ENCODE results near the gene CRYZ.
"Not testable (repeated sequence)": the region's sequence is repeated elsewhere in the genome, so short reads cannot be mapped to it uniquely, and the experiment has no call there.

Gene CRYZ

GRCh38 chr1:74748960-74749359, 16.1 kb upstream of the CRYZ start:
- no peak for DNase-seq (ENCODE audit: low read depth)
- H3K4me3 ChIP-seq (ENCODE audit: low read length), result no peak overlapping the region
- TF ChIP-seq, protein P1, sequence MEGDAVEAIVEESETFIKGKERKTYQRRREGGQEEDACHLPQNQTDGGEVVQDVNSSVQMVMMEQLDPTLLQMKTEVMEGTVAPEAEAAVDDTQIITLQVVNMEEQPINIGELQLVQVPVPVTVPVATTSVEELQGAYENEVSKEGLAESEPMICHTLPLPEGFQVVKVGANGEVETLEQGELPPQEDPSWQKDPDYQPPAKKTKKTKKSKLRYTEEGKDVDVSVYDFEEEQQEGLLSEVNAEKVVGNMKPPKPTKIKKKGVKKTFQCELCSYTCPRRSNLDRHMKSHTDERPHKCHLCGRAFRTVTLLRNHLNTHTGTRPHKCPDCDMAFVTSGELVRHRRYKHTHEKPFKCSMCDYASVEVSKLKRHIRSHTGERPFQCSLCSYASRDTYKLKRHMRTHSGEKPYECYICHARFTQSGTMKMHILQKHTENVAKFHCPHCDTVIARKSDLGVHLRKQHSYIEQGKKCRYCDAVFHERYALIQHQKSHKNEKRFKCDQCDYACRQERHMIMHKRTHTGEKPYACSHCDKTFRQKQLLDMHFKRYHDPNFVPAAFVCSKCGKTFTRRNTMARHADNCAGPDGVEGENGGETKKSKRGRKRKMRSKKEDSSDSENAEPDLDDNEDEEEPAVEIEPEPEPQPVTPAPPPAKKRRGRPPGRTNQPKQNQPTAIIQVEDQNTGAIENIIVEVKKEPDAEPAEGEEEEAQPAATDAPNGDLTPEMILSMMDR (IDR thresholded peaks at IDR 0.05; ENCODE audit: insufficient read depth, low read depth, low read length, missing control alignments), result no peak

GRCh38 chr1:74745247-74745646, 12.4 kb upstream of the CRYZ start:
- H3K4me3 ChIP-seq (ENCODE audit: low read length), result not testable (repeated sequence)

GRCh38 chr1:74740307-74740980, 7.6 kb upstream of the CRYZ start:
- H3K4me3 ChIP-seq (ENCODE audit: low read length); DNase-seq (ENCODE audit: low read depth): not testable (repeated sequence)

More at GRCh38 chr1:74745247-74745646, 12.4 kb upstream of the CRYZ start:
- DNase-seq (ENCODE audit: low read depth), result not testable (repeated sequence)

DNA sequence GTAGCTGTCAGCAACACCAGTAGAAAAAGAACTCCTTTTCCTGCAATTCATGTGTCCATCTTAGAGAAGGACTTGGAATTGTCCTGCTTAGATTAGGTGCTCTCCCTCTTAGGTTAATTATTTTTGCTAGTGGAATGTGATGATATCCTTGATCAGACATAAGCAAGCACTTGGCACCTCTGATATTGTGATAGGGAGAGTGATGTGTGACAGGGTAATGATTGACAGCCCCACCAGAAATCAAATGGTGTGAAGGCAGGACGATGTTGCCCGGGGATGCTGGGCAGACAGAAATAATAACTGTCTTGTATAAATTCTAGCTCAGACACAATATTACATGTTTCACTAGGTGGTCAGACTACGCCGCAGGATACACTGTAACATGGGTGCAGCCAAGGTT, 4.5 kb upstream of the CRYZ start:
- no peak for DNase-seq (ENCODE audit: low read depth)
- no peak overlapping the region for H3K4me3 ChIP-seq (ENCODE audit: low read length)
- TF ChIP-seq, protein P1 (IDR thresholded peaks at IDR 0.05; ENCODE audit: insufficient read depth, low read depth, low read length, missing control alignments), result no peak

GRCh38 chr1:74733604-74734484, 994 bp upstream of the CRYZ start:
- peak; percentile 79 for DNase-seq (ENCODE audit: low read depth)
- TF ChIP-seq, protein P1 (IDR thresholded peaks at IDR 0.05; ENCODE audit: insufficient read depth, low read depth, low read length, missing control alignments), result peak; percentile 82
- H3K4me3 ChIP-seq (ENCODE audit: low read length), result peak overlapping the region; percentile 89

DNA sequence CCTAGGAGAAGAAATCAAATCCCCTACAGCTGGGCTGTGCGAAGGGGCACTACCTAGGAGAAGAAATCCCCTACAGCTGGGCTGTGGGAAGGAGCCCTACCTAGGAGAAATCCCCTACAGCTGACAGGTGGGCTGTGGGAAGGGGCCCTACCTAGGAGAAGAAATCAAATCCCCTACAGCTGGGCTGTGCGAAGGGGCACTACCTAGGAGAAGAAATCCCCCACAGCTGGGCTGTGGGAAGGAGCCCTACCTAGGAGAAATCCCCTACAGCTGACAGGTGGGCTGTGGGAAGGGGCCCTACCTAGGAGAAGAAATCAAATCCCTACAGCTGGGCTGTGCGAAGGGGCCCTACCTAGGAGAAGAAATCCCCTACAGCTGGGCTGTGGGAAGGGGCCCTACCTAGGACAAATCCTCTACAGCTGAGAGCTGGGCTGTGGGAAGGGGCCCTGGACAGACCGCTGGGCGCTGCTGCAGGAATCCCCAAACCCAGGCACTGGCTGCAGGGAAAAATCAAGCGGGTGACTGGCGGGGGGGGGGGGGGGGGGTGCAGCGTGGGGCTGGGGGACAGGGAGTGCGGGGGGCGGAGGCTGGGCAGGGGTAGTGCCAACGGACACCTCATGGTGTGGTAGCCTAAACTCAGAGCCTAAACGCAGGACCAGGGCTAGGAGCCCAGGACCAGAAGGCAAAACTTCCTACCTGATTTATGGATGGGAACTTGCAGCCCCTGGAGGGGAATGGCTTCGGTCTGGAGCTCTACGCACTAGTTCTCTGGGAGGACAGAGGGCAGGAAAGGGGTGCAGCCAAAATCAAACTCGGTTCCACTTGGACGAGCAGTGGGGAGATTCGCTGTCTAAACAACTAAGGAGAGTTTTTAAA, 541 bp downstream of the CRYZ start:
- peak overlapping the region; percentile 89 for H3K4me3 ChIP-seq (ENCODE audit: low read length)
- not testable (repeated sequence) for DNase-seq (ENCODE audit: low read depth)

DNA sequence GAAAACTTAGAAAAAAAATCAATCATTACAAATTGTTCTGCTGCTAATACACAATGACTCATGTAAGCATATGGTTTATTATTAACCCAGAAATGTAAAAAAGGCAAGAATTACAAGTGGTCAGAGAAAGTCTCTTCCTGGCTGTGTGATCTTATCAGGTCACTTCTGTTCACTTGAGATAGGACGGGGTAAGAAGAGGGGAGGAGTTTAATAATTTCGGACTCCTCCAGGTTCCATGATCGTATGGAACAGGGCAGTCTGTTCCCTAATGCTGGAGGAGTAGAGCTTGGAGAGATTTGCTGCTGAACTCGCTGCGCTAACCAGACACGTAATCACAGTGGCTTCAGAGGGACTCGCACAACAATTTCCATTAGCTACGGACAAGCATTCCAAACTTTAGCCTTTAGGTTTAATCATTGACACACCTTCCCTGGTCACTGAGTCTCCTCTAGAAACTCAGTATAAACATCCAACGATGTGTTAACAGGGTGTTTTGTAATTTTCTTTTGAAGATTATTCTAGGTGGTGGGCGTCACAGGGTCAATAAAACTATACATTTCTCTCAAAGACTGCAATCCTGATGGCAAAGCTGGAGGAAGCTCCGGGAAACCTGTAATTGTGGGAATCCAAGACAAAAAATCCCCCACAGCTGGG, 1.3 kb downstream of the CRYZ start:
- TF ChIP-seq, protein P1 (IDR thresholded peaks at IDR 0.05; ENCODE audit: insufficient read depth, low read depth, low read length, missing control alignments), result no peak
- DNase-seq (ENCODE audit: low read depth), result peak; percentile 20
- H3K4me3 ChIP-seq (ENCODE audit: low read length), result peak overlapping the region; percentile 1
